HG02588 (cell line): ENCODE measurements around the gene PTPRR.

Source experiments
- ATAC-seq: cut with Tn5 transposase; IDR thresholded peaks from one replicate; pipeline ENCODE4 v1.9.1; 2021; ENCODE audit warnings: mild to moderate bottlenecking, moderate library complexity; ENCODE audit not compliant: unreplicated experiment

PTPRR gene

GRCh38 chr12:70806043-70806442 is 114.5 kb downstream of the PTPRR start:
- no peak for ATAC-seq

DNA sequence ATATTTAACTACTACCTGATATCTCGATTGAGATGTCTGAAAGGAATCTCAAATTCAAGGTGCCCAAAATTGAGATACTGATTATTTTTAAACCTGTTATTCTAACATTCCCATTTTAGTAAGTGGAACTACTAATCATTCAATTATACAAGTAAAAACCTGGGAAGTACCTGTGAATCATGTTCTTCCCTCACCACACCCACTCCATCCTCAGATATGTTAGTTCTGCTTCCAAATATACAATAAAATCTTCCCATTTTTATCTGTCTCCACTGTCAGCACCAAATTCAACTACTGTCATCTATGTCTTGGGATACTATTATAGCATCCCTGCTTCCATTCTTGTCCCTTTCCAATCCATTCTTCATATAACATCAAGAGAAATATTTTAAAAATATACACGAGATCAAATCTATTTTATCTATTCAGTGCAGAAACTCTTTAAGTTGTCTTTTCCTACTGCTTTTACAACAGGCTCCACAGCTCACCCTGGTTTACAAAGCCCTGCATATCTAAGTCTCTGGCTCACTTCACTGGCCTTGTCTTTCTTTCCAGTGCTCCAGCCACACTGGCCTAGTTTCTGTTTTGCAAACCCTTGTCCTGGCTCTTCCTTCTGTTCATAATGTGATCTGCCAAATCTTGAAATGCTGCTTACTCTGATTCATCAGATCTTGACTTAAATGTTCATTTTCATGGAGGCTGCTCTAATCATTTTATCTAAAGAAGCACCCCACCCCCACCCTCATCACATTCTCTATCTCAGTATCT is 122.3 kb downstream of the PTPRR start:
- no peak for ATAC-seq

GRCh38 chr12:70796989-70797388 is 123.5 kb downstream of the PTPRR start:
- ATAC-seq = no peak

DNA sequence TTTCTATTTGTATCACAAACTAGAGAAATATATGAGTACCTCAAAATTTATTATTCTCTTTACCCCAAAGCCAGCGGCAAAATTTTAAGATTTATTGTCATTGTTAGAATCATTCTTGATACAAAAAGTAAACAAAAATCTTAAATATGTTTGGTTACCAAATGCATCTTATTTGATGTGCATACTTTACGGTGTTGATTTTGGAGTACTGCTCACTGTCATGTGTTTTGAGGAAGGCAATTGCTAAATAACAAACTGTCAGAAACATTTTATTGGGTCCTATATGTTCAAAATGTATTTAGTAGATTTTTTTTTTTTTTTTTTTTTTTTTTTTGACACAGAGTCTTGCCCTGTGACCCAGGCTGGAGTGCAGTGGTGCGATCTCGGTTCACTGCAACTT is 124.9 kb downstream of the PTPRR start:
- ATAC-seq = no peak

- no peak for ATAC-seq
Observed at GRCh38 chr12:70794131-70794530, 126.4 kb downstream of the PTPRR start.

DNA sequence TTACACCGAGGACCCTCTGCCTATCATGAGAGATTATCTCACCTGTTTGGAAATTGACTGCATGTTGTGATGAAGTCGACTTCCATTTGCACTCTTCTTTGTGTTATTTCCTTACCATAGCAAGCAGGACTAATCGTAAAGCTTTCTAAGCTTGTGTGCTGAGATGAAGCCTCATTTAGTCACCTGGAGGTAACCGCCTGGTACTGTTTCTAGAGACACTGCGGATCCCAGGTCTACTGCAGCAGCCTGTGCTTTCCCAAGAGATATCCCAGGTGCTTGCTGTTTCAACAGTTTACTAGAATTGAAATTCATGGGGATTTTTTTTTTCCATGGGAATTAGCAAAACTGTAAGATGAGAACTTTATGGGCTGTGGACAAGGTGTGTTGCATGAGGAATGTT is 131.8 kb downstream of the PTPRR start:
- no peak for ATAC-seq

DNA sequence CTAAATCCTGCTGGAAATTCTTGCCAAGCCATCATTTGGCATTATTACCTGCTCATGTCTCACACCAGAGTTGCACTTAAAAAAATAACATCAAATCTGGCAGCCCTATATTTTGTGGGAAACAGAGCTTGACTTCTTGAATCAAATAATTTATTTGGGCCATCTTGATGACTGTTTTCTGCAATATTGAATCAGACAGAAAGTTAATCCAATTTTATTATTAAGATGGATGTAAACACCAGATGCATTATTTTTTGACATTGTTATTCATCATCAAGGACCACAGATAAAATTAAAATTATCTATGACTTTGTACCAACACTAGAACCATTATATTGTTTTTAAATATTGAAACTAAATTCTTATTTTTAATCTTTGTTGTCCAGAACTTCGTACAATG is 132.9 kb downstream of the PTPRR start:
- no peak for ATAC-seq

DNA sequence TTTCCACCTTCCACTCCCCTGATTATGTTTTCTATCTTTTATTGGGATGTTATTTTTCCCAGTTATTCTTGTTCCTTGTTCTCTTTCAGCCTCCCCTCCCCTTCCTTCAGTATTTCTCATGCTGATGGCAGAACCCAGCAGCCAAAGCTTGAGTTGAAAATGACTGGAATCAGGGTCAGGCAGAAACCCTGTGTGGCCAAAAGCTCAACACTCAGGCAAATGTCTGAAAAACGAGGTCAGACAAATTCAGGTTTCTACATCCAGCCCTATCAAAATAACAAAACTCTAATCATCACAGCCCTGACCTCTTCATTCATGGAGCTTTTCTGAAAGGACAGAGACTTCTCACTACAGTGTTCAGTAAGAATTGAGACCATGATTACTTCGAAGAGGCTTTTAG is 134.6 kb downstream of the PTPRR start:
- ATAC-seq = no peak

- ATAC-seq = no peak
Observed at GRCh38 chr12:70784042-70784668, 136.4 kb downstream of the PTPRR start.

DNA sequence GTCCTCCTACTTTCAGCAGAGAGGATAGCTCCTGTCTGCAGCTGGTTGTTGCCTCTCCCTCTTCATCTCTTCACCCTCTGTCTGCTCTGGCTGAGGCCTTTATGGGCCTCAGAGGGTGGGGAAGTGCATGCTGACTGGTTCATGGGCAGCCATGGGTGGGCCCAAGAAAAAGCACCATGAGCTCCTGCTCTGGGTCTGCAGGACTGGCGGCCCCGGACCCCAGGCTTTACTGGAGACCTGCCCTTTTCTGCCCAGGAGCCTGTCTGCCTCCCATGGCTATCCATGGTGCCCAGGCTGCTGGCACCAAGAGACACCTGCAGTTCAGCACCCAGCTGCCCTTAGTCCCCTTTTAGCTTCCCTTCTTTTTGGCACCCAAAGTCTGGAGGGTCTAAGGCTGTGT is 137.1 kb downstream of the PTPRR start:
- ATAC-seq = no peak

DNA sequence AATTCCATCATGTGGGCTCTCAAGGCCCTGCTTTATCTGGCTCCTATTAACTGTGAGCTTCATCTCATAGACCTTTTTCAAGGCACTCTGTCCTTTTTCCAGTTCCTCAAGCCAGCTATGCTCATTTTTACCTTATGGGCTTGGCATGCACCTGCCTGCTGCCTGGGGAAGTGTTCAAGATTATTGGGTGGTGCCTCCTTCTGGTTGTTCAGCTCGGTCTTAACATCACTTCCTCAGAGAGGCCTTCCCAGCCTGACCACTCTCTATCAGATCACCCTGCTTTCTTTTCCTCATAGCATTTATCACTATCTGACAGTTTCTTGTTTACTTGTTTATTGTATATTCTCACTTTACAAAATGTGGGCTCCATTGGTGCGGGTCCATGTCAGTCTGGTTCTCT is 141.3 kb downstream of the PTPRR start:
- no peak for ATAC-seq

GRCh38 chr12:70774055-70774454 is 146.5 kb downstream of the PTPRR start:
- ATAC-seq = no peak

GRCh38 chr12:70772836-70773235 is 147.7 kb downstream of the PTPRR start:
- no peak for ATAC-seq

DNA sequence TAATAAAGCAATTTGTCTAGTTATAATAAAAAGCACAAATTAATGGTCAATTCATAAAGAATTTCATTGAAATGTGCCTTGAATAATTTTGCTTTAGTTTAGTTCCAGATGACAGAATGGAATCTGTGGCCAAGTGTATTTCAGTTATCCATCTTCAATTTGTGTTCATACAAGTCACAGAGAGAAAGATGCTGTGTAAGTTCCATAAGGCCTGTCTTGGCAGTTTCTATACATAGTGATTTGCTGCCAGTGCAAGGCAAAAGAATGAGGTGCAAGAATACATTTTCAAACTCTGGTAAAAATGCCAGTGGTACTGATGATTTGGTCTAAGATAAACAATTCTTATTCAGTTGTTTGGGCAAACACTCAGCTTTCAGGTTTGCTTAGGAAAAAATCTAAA is 149.0 kb downstream of the PTPRR start:
- no peak for ATAC-seq

- ATAC-seq = no peak
Observed at GRCh38 chr12:70763666-70764065, 156.9 kb downstream of the PTPRR start.

GRCh38 chr12:70762000-70762399 is 158.5 kb downstream of the PTPRR start:
- ATAC-seq = no peak

- no peak for ATAC-seq
Observed at GRCh38 chr12:70759161-70759918, 161.2 kb downstream of the PTPRR start.

DNA sequence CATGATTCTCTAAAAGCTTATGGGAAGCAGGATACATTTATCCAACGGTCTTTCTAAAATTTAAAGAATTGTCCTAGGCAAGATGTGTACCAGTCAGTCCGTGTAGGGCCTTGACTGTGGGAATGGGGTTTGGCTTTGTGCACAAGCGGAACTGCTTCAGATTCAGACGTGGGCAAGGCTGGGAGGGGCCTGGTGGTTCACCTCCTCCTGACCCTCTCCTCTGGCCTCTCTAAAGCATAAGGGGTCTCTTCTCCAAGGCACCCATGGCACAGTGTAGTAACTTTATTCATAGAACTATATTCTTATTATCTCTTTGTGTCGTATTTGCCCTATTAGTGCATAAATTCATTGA is 162.1 kb downstream of the PTPRR start:
- no peak for ATAC-seq

DNA sequence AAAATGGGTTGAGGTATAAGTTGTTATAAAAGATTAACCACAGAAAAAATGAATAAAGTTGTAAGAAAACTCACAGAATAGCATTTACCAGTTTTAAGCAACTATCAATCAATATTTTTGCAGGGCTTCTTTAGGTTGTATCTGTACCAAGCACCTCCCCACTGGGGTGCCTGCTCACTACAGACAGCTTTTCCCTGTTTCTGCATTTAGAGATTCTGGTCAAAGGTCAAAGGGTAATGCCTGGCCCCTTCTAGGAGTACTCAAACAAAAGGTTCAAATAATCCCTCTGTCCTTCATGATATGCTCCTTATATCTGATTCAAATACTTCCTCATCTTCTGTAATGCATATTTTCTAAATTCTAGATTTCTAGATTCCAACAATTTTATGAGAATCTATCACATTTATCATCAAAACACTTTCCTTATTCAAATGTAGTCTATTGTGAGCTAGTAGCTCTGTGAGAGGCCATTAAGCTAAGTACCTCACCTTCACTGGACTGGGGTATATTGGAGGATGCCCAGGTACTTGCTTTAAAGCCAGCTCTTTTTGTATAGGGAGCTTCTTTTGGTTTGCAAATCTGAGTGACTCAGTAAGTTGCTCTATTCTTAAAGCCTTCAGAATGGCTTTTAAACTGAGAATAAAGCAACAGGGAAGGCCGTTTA is 162.6 kb downstream of the PTPRR start:
- ATAC-seq = no peak

- ATAC-seq = no peak
Observed at GRCh38 chr12:70756791-70757190, 163.7 kb downstream of the PTPRR start.

DNA sequence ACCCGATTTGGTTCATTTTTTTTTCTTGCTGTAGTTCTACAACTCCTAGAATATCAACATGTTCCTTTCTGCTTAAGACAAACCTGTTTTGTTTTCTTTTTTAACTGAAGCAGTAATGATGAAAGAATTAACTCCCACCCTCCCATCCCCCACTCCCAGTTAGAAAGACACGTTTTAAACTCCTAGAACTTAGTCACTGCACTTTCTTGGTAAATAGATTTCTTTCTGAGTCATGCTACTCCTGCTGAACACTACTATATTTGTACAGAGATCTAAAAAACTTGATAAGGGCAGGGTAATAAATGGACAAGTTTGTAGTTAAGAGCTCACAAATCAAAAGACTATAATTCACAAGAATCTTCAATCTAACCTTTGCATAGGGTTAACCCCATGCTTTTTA is 164.4 kb downstream of the PTPRR start:
- no peak for ATAC-seq

DNA sequence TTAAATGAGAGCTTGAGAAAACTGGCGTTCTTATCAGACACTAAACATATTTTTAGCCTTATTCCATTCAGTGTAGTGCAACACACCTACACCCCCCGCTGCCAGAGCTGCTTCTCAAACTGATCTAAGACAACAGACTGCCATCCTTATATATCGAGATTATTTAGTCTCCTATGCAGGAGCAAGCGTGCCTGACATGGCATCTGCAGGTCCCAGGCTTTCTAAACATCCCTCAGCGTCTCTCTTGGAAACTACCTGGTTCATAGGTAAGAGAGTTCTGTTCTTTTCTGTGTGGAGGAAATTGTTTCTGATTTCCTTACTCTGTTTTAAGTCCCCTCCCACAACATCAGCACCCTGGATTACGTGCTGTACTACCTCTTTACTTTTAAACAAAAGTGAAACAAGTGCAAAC is 166.2 kb downstream of the PTPRR start:
- ATAC-seq = no peak
